EL (cell line): ENCODE data around the gene RPS14.
"Not testable (repeated sequence)": the region's sequence is repeated elsewhere in the genome, so short reads cannot be mapped to it uniquely, and the experiment has no call there.

Experiments
- DNase-seq: peaks from one replicate; pipeline ENCODE4 v3.0.0-alpha.2; 2016

Gene RPS14

DNA sequence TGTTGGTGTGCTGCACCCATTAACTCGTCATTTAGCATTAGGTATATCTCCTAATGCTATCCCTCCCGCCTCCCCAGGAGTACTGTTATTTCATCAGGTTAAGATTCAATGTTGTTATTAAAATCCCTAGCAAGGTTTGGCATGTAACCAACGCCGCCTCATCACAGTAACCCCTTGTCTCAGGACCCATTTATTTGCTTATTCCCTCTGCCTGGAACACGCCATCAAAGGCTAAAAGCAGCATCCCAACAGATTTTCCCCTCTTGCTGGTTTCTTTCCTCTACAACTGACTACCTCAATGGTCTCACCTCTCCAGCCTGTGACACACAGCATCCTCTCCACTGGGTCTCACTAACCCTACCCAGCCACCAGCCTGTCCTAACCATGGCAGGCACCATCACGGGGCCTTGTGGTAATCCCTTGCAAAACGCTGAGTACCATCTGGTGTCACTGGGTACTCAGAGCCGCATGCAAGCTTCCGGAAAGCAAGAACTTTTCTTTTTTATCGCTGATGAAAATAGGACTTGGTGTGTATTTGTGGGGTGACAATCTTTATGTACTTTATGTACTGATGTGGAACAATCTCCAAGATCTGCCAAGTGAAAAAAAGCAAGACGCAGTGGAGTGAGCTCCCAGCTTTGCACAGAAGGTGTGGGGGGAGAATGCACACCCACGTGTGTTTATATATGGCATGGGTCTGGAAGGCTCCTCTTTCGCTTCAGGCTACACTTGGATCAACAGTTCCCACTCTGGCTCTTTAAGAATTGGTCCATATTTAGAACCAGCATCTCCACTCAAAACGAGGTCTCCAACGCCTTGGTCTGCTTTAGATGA lies 6.1 kb downstream of the RPS14 start:
- no peak for DNase-seq

DNA sequence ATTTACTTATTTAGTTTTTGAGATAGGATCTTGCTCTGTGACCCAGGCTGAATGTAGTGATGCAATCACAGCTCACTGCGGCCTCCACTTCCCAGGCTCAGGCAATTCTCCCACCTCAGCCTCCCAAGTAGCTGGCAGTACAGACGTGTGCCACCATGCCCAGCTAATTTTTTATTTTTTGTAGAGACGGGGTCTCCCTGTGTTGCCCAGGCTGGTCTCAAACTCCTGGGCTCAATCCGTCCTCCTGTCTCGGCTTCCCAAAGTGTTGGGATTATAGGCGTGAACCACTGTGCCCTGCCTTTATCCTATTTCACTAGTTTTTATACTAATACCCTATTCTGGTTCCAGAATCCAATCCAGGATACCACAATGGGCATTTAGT lies 6.8 kb downstream of the RPS14 start:
- no peak for DNase-seq

DNA sequence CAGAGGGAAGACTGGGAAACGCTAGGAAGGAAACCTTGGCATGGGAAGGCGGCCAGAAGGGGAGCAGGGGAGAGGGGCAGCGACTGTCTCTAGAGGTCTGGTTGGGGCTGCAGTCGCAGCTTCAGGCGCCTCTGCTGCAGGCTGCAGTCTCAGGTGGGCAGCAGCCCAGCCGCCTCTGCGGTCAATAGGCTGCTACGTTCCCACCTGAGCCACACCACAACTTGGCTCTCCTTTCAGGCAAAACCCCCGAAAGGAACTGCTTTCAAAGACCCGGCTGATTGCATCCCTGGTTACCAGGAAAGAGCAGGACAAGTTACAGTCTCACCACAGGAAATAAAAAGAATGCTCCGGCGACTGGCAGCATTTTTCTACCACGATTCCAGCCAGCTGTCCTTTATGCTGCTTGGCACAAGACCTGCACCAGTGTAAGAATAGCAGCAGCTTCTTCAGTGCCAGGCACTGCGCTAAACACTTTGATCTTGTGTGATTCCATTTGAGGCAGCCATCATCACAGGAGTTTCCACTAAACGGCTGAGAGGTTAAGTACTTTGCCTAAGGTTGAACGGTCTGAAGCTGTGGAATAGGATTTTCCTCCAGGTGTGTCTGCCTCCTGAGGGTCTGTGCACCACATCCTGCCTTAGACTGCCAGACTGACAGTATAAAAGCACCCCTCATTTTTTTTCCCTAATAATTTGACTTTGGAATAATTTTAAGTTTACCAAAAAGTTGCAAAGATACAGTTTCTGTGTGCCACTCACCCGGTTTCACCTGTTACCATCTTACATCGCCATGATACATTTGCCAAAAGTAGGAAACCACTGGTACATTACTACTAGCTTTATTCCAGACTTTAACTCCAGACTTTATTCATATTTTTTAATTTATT lies 7.5 kb downstream of the RPS14 start:
- no peak for DNase-seq

DNA sequence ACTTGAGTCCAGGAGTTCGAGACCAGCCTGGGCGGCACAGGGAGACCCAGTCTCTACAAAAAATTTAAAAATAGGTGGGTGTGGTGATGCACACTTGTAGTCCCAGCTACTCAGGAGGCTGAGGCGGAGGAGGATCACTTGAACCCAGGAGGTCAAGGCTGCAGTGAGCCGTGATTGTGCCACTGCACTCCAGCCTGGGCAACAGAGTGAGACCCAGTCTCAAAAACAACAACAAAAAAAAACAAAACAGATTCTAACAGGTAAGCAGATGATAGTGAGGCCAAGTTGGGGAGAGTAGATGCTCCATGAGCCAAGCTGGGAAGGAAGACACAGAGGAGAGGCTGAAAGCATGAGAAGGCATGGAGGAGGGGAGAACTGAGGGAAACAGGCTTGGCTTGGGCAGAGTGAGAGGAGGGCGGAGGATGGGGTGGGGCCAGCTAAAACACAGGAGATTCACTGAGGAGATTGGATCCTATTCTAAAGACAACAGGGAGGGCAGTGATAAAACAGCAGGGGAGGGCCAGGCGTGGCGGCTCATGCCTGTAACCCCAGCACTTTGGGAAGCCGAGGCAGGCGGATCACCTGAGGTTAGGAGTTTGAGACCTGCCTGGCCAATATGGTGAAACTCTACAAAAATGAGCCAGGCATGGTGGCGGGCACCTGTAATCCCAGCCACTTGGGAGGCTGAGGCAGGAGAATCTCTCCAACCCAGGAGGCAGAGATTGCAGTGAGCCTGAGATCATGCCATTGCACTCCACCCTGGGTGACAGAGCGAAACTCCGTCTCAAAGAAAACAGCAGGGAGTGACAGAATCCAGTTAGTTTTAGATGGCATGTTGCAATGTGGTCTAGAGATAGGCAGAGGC lies 8.4 kb downstream of the RPS14 start:
- no peak for DNase-seq

DNA sequence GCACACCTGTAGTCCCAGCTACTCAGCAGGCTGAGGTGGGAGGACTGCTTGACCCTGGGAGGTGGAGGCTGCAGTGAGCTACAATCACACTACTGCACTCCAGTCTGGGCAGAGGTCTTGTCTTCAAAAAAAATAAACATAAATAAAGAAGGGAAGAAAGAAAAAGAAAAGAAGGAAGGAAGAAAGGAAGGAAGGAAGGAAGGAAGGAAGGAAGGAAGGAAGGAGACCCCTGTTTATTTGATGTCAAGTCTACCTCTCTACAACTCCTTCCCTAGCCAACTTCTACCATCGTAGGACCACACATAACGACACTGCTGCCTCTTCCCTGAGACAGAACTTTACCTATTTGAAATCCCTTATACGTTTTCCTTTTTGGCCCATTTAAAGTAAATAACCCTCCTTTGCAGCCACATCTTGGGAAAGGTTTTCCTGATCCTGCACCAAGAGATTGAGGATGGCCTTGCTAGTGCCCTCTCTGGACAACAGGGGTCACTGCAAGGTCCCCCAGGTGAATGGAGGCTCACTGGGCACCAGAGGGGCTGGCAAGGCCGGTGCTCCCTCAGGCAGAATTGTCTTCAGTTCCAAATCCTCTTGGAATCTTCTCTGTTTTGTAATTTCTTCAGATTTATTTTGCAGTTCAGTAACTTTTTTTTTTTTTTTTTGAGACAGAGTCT lies 10.5 kb downstream of the RPS14 start:
- peak; percentile 46 for DNase-seq

DNA sequence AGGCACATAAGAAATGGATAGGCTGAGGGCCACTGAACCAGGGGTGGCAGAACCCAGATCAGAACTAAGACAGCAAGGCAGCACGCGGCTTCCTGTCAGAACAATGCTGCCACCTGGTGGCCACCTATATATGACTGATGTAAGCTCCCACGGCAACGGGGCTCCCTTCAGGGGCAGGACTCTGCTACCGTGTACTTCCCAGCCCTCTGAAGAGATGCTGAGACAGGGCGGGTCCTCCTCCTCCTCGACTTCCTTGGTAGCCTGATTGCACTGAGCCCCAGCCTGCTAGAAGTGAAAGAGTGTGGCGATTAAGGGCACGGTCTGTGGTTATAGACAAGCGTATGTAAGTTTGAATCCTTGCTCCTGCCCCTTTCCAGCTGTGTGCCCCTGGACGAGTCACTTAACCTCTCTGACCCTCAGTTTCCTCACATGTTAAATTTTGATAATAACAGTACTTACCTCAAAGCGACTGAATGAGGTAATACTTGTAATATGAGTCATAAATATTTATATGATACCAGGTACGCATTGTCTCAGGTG lies 13.3 kb downstream of the RPS14 start:
- DNase-seq, result peak; percentile 88

DNA sequence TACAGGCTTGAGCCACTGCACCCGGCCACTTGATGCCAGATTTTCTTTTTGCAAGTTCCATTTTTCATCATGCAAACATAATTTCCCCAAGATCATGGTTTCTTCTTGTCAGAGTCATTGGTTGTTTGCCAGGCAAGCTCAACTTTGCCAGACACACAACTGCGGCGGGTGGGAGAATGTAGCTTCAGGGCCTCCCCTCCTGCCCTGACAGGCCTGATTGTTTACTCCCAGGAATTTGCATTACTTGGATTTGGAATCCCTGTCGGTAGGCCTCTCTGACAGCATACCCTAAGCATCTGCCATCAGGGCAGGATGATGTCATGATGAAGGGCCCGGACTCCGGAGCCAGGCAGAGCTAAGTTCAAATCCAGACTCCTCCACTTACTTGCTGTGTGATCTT lies 15.1 kb downstream of the RPS14 start:
- DNase-seq, result peak; percentile 94

DNA sequence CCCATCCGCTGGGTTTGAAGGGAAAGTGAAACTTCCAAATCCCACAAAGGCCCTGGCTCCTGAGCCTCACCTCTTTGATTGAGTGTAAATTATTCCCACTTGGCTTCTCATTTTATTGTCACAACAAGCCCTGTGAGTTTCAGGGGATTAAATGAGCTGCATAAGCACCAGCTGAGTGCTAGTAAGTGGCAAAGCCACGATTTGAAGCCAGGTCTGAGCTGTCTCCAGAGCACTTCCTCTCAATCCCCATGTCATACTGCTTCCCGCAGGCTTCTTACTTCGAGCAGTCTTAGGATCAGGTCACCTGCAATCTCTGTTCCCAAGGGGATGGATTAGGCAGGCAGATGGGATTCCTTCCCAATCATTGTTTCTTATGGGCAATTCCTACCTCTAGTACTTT lies 18.0 kb downstream of the RPS14 start:
- DNase-seq, result no peak

DNA sequence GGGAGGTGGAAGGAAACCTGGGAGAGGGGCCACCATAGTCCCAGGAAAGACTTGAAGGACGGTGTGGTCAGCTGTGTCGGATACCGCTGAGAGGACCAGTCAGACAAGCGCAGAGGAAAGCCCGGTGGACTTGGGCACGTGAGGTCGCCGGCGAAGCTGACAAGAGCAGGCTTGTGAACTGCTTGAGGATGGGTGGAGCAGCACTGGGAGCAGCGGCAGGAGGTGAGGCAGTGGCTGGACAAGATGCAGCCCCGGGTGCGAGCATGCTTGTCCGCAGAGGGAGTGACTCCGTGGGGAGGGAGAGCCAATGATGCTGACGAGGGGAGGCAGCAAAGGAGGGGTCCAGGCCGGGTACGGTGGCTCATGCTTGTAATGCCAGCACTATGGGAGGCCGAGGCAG lies 18.5 kb downstream of the RPS14 start:
- DNase-seq, result no peak

DNA sequence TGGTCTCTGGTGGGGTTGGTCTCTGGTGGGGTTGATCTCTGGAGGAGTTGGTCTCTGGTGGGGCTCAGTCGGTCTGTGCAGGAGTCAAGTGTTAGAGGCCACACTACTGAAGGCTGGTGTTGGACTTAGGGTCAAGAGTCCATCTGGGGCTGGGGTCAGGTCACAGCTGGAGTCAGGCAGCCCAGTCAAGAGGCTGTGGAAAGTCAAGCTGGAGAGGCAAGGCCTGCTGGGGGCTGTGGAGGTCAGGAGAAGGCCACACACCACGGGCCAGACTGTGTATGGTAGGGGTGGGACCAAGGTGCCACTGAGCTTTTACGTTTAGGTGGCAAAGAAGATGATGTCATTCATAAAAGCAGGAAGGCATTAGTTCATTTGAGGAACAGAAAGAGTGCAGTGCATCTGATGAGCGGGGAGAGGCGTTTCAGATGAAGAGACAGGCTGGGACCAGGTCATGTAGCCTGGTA lies 20.1 kb downstream of the RPS14 start:
- DNase-seq, result no peak

DNA sequence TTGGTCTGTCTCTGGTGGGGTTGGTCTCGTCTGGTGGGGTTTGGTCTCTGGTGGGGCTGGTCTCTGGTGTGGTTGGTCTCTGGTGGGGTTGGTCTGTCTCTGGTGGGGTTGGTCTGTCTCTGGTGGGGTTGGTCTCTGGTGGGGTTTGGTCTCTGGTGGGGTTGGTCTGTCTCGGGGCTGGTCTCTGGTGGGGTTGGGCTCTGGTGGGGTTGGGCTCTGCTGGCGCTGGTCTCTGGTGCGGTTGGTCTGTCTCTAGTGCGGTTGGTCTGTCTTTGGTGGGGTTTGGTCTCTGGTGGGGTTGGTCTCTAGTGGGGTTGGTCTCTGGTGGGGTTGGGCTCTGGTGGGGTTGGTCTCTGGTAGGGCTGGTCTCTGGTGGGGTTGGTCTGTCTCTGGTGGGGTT lies 20.6 kb downstream of the RPS14 start:
- DNase-seq, result no peak

DNA sequence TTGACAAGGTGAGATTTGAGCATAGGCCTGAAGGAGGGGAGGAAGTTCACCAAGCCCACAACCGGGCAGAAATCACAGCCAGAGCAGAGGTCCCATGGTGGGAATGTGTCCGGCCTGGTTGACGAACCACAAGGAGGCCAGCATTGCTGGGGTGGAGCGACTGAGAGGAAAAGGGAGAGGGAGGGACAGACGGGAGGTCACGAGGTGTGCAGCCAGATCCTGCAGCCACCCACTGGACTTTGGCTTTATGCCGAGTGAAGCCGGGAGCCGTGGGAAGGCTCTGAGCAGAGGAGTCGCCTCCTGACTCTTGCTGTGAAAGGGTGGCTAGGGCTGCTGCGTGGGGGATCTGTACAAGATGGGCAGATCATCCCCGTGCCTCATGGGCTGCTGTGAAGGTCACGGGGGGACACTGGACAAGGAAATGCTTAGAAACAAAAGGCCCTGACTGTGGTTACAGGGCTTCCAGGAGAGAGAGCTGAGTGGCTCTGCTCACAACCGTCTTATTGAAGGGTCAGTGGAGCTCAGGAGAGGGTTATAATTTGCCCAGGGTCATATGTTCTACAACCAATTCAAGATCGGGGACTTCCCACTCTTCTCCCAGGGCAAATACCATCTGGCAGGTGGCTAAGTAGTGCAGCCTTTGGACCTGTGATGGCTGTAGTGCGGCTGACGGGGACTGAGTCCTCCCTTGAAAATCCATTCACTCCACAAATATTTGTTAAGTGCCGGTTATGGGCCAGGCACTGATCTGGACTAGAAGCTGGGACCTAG lies 21.2 kb downstream of the RPS14 start:
- no peak for DNase-seq

DNA sequence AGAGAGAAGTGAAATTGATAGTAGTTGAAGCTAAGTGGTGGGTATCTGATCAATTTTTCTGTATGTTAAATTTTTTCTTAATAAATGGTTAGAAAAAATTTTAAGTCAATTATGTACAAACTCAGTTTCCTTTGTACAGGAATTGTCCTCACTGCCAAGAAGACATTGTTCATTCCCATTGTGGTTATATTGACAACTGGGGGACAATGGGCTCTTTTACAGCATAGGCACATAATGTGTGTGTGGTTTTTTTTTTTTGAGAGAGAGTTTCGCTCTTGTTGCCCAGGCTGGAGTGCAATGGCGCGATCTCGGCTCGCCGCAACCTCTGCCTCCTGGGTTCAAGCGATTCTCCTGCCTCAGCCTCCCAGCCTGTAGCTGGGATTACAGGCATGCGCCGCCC lies 23.4 kb downstream of the RPS14 start:
- not testable (repeated sequence) for DNase-seq

DNA sequence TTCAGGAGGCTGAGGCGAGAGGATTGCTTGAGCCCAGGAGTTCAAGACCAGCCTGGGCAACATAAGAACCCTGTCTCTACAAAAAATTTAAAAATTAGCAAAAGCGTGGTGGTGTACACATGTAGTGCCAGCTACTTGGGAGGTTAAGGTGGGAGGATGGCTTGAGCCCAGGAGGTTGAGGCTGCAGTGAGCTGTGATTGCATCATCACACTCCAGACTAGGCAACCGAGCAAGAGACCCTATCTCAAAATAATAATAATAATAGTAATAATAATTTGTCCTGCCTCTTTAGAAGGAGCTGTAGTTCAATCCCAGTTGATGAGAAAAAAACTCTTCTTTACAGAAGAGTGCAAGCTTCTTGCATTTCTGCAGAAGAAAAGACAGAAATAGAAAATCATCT lies 26.8 kb downstream of the RPS14 start:
- DNase-seq, result no peak

DNA sequence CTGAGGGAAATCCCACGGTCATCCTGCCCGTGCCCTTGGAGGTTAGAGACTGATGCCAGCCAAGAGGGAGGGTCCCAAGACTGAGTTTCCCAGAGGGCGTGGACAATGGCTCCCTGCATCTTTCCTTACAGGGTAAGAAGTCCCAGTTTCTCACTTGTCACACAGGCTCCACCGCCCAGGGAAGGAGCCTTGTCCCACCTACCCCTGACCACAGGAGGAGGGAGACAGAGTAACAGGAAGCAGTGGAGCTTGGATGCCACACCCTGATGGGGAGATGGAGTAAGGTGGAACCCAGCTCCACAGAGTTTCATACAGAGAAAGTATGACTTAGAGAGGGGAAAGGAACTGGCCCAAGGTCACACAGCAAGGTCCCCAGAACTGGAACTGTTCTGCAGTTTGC lies 27.5 kb downstream of the RPS14 start:
- no peak for DNase-seq

DNA sequence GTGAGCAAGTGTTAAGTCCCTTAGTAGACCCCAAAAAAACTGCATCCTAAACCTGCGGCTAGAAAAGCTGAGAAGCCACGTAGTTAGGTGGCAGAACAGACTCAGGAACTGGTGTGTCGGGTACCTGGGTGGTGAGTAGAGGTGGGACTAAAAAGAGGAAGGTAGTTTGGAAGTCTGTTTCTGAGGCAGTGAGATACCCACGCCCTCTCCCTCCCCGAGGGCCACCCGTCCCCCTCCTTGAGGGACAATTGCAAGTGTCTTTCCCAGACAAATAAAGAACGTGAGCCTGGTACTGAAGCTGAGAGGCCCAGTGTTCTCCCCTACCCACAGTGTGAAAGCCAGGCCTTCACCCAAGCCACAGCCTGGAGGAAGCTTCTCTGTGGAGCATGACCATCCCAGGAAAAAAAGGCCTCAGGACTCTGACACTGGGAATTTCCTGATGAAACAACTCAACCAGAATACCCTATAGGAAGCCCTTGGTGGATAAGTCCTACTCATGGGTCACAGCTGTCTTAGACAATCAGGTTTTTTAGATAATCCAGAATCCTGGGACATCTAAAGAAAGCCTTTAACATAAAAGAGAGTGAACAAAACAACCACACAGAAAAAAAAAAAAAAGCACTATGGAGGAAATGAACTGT lies 29.8 kb downstream of the RPS14 start:
- no peak for DNase-seq

DNA sequence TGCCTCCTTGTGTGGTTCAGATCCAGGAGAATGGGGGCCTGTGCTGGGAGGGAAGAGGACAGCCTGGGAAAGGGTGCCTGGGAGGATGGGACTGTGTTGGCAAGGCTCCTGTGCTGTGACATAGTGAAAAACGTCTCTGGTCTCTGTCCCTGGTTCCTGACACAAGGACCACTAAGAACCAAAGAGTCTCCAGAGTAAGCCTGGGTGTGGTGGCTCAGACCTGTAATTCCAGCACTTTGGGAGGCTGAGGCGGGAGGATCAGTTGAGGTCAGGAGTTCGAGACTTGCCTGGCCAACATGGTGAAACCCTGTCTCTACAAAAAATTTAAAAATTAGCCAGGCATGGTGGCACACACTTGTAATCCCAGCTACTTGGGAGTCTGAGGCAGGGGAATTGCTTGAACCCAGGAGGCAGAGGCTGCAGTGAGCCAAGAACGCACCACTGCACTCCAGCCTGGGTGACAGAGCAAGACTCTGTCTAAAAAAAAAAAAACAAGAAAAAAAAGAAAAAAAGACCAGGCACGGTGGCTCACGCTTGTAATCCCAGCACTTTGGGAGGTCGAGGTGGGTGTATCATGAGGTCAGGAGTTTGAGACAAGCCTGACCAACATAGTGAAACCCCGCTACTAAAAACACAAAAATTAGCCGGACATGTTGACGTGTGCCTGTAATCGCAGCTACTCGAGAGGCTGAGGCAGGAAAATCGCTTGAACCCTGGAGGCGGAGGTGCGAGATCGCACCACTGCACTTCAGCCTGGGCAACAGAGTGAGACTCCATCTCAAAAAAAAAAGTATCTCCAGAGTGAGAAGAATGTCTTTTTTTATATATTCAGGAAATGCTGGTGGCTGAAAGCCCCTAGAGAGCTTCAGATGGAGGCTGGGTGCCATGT lies 35.4 kb downstream of the RPS14 start:
- not testable (repeated sequence) for DNase-seq

DNA sequence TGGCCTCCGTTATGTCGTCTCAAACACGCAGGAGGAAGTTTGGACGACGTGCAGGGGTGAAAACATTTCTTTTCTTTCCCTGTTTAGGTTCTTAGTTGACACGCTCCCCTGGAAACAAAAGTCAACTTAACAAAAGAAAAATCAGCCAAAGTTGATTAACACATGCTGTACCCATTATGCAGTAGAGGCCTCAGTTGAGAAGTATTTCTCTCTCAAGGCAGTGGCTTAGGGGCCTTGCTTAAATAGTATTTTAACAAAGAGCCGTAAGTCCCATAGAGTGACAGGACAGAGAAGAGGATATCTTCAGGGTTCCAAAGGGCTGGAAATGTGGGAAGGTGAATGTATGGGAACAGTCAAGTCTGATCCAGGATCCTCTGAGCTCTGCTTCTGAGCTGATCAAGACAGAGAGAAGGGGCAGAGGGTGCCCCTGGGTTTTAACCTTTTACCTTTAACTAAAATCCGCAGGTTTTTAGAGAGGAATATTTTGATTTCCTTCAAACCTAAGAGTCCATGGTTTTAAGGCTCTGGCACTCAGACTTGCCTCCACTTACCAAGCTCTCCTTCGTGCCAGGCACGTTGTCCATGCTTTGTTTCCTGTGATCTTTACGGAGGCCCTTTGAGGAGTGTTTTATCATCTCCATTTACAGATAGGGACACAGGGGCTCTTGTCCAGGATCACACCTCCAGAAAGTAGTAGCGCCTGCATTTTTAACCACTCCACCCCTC lies 36.2 kb downstream of the RPS14 start:
- no peak for DNase-seq
